NCI-H2227 (cell line): ENCODE data around the gene FFAR2.
"Not testable (repeated sequence)": the region's sequence is repeated elsewhere in the genome, so short reads cannot be mapped to it uniquely, and the experiment has no call there.

ENCODE experiments used
- DNase-seq: peaks from one replicate; lab custom pipeline; 2025; ENCODE audit not compliant: unreplicated experiment; lab: John Stamatoyannopoulos, UW

The FFAR2 gene

DNA sequence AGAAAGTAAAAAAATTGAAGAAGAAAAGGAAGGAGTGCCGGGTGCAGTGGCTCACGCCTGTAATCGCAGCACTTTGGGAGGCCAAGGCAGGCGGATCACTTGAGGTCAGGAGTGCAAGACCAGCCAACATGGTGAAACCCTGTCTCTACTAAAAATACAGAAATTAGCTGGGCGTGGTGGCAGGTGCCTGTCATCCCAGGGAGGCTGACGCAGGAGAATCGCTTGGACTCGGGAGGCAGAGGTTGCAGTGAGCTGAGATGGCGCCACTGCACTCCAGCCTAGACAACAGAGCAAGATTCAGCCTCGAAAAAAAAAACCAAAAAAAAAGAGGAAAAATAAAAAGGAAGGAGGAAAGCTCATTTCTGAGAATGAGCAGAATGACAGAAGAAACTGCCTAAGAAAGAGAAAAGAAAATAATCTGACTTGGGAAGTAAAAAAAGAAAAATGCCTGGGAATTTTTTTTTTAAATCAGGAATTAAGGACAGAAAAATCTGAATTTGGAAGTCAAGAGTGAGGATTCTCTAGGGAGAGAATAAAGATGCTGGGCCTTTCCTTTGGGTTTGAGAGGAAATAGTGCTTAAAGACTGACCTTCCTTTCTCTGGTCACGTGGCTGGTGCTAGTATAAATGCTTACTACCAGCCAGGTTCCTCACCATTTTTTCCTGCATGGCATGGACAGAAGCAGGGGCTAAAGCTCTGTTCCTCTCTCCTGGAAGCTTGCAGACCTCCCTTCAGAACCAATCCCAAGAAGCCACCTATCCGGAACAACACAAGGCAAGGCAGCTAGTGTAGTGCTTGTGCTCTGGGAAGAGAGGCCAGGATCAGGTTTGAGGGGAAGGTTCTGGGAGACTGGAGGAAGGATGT is at the start of gene FFAR2:
FFAR2 (plus strand) TSS at position 652 of the 864 bp plus-strand sequence. CDS start 1,458 bp downstream, outside the sequence.
- no peak for DNase-seq

DNA sequence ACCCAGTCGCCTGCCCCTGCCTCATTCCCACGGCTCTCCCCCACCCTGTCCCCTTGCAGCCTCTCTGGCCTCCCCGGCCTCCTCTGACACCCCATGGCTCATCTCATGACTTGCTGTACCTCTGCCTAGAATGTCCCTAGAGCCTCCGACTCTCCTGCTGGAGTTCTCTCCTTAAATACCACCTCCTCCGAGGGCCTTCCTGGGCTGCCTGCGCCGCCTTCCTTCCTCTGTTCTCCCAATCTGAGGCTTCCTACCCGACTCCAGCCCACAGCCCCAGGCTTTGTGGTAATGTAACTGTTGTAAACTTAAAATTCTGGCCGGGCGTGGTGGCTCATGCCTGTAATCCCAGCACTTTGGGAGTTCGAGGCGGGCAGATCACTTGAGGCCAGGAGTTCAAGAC is 49.5 kb upstream of the FFAR2 start:
- DNase-seq, result no peak

DNA sequence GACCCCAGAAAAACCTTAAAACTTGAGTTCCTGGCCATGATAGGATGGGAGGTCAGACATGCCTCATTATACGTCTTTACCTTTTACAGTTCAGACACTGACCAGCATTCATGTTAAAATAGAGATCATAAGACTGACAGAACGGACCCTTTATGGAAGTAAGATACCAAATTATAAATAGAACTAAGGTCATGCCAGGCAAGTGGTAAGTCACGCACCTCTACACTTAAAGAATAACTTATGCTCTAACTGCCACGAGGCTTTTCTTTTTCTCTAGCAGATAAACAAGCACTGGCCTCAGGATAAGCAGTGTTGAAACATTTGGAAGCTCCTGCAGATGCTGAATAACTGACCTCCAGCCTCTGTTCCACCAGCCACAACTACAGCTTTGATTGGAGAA is 48.8 kb upstream of the FFAR2 start:
- no peak for DNase-seq

DNA sequence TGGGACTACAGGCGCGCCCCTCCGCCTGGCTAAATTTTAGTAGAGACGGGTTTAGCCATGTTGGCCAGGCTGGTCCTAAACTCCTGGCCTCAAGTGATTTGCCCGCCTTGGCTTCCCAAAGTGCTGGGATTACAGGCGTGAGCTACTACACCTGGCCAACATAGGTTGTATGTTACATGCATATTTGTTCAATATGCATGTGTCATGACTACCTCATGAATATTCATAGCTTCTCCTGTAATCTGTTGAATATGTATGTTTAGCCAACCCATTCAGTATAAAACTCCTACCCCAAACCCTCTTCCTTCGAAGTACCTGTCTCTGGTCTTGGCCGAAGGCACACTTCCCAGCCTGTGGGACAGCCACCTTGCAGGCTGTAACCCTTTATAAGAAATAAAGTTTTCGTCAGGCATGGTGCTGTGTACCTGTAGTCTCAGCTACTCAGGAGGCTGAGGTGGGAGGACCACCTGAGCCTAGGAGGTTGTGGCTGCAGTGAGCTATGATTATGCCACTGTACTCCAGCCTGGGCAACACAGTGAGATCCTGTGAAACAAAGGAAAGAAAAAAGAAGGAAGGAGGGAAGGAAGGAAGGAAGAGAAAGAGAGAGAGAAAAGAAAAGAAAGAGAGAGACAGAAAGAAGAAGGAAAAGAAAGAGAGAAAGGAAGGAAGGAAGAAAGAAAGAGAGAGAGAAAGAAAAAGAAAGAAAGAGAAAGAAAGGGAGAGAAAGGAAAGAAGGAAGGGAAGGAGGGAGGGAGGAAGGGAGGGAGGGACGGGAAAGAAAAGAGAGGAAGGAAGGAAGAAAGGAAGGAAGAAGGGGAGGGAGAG is 47.9 kb upstream of the FFAR2 start:
- no peak for DNase-seq

DNA sequence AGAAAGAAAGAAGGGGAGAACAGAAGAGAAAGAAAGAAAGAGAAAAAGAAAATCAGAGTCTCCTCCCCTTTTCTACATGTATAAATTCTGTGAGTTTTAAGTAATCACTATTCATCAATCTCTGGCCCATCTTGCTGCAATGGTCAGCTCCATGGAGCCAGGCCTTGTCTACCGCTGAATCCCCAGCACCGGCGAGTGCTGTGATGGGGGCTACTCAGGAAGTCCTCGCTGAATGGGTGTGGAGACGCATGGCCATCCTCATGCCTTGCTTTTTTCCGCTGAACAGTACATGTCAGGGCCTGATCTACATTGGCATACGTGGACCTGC is 47.3 kb upstream of the FFAR2 start:
- no peak for DNase-seq

DNA sequence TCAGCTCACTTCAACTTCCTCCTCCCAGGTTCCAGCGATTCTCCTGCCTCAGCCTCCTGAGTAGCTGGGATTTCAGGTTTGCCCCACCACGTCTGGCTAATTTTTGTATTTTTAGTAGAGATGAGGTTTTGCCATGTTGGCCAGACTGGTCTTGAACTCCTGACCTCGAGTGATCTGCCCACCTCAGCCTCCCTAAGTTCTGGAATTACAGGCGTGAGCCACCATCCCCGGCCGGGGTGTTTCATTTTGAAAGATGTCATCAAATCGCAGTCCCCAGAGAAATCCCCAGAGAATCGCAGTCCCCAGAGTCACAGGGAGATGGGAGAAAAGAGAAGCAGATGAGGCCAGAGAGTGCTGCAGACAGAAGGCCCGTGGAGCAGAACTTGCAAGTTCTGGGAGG is 46.6 kb upstream of the FFAR2 start:
- not testable (repeated sequence) for DNase-seq

DNA sequence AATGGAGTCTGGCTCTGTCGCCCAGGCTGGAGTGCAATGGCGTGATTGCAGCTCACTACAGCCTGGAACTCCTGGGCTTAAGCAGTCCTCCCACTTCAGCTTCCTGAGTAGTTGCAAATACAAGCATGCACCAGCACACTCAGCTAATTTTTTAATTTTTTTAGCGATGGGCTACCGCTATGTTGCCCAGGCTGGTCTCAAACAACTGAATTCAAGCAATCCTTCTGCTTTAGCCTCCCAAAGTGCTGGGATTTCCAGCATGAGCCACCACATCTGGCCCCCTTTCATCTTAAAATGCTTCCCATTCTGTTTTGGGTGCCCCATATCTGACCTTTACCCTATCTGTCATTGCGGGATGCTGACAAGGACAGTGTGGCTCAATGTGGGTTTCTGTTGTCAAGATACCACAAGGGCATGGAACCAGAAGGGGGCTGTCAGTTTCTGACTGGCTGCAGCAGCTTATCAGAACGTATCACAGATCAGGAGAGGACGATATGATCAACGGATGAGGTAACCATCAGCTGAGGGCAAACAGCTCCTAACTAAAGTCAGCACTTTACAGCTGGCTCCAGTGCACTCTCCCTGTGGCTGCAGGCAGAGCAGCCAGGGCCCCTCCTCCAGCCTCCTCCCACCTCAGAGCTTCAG is 44.8 kb upstream of the FFAR2 start:
- no peak for DNase-seq

DNA sequence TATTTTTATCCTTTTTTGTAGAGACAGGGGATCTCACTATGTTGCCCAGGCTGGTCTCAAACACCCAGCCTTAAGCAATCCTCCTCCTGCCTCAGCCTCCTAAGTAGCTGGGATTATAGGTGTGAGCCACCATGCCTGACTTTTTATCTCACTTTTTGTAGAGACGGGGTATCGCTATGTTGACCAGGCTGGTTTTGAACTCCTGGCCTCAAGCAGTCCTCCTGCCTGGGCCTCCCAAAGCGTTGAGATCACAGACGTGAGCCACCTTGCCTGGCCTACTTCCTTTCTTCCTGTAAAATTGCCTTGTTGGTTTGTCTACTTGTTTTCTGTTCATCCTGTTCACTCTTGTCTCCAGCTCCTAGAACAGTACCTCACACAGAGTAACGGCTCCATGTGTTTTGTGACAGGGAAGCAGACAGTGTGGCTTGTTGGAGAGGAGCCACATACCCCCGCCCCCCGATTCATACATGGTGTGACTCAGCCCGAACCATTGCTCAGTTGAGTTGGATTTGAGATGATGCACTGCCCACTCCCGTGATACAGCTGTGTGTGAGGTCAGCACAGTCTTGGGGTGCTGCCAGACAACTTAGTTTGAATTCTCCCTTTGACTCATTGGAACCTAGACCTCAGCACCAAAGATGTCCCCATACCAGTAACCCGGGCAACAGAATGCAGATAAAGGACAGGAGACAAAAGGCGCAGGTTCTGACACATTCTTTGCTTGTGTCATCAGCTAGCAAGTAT is 43.0 kb upstream of the FFAR2 start:
- DNase-seq, result no peak

DNA sequence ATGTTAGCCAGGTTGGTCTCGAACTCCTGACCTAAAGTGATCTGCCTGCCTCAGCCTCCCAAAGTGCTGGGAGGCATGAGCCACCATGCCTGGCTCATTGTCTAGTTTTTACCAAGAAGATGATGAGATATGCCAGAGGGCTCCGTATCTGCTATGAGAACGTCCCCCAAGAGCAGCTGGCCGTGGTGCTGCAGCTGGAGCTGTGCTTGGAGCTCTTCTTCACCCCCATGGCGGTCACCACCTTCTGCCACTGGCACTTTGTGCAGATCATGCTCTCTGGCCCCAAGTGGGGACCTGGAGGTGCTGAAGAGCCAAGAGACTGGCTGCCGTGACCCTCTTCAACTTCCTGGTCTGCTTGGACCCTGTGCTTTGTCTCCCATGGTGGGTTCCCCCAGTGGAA is 40.4 kb upstream of the FFAR2 start:
- DNase-seq, result no peak

DNA sequence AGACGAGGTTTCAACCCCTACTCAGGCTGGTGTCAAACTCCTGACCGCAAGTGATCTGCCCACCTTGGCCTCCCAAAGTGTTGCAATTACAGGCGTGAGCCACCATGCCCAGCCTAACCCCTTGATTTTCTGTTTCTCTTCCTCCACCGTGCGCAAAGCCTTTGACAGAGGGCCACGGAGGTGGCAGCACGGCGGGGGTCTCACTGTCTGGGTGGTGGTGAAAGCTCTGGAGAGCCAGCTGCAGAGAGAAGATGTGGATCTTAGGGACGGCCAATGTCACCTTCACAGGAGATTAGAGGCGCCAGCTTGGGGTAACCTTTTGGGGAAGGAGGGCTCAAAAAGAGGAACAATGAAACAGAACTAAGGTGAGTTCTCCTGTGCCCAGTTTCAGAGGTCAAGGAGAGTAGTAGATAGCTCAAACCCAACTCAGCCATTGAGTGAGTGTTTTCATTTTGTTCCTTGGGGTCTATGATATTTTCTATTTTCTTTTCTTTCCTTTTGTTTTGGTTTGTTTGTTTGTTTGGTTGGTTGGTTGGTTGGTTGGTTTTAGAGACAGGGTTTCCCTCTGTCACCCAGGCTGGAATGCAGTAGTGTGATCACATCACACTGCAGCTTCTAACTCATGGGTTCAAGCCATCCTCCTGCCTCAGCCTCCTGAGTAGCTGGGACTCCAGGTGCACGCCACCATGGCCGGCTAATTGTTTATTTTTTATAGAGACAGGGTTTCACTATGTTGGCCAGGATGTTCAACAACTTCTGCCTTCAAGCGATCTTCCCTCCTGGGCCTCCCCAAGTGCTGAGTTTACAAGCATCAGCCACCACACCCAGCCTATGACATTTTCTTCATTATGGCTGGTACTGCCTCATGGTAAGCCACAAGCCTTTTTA is 39.5 kb upstream of the FFAR2 start:
- DNase-seq, result no peak

DNA sequence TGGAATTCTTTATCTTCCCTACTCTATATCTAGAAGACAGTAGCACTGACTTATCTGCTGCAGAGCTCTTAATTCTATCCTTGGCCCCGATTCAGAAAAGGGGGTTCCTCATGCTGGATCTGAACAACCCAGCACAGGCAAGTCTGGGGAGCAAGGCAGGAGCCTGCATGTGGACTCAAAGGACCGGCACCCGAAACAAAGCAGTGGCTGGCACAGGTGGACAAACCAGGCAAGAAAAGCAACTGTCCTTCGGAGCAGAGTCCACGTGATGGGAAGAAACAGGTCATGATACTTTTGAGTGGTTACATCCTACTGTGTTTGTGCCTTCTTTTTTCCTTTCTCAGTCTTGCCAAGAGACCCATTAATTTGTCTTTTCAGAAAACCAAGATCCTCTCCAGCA is 38.9 kb upstream of the FFAR2 start:
- DNase-seq, result no peak

DNA sequence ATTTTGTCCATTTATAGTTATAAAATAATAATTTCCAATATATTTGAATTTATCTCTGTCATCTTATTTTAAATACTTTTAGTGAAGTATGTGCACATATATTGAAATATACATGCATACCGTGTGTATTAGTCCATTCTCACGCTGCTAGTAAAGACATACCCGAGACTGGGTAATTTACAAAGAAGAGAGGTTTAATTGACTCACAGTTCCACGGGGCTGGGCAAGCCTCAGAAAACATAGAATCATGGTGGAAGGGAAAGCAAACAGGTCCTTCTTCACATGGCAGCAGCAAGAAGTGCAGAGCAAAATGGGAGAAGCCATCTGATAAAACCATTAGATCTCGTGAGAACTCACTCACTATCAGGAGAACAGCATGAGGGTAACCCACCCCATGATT is 37.6 kb upstream of the FFAR2 start:
- DNase-seq, result no peak

DNA sequence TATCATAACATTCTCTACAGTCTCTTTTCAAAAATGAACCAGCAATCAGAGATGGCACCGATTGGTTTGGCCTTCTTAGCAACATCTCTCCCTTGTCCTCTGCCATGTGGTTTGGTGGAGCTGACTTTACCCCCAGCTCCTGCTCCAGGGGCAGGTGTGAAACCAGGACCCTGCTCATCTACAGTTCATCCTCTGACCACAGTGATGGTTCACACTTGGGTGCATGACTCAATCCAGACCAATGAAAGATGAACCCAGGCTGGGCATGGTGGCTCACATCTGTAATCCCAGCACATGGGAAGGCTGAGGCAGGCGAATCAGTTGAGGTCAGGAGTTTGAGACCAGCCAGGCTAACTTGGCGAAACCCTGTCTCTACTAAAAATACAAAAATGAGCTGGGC is 33.6 kb upstream of the FFAR2 start:
- DNase-seq, result no peak

DNA sequence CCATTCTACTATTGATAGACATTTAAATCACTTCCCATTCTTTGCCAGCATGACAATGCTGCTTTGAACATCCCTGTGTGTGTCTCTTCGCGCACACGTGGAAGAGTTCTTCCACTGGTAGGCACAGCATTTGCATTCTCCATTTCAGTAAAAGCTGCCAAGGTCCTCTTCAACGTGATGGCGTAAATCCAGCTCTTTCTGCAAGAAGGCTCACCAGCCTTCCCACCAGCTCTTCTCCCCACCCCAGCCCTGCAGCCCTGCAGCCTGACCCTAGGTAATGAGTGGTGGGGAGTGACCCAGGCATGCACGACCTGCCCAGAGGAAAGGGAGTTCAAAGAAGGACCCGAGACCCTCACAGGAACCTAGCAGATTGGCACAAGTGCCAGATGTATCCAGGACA is 31.7 kb upstream of the FFAR2 start:
- DNase-seq, result no peak

DNA sequence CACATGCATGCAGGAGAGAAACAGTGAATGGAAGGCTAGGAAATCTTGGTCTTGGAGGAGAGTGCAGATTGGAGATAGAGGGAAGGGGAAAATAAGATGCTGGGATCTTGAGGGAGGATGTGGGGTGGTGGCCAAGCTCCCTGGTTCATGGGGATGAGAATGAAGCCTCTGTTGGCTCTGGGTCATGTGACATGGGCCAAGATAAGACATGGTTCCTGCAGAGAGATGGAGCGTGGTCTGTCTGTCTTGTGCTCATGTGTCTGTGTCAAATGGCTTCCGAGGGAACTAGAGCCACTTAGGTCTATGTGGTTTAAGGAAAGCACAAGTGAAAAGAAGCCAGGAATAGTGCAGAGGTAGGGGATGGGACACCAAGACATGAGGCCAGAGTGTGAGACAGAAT is 30.8 kb upstream of the FFAR2 start:
- no peak for DNase-seq

DNA sequence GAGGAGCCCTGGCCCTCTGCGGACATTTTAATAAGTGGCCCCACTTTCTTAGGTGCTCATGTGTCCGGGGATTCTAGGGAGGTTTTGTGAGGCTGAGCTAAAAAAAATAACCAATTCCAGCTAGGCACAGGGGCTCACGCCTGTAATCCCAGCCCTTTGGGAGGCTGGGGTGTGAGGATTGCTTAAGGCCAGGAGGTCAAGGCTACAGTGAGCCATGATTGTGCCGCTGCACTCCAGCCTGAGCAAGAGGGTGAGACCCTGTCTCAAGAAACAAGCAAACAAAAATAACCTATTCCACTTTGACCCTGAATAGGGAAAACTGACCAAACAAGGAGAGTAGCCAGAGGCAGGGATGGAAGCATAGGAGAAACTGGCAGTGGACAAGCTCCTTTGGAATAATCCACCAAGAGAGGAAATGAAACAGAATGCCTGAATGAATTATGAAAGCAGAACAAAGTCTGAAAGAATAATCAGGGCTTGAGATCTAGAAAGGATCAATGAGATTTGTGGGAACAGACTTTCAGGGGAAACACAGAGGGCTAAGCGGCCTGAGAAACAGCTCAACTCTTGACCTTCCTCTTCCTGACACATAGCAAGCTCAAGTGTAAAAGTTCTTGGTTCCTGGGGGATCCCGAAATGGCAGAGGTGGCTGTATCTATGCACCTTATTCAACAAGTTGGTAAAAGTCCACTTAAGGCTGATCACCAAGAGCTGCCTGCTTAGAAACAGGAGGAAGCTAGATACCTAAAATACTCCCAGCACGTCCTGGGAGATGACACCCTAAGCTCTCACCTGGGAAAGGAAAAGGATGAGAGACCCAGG is 30.1 kb upstream of the FFAR2 start:
- no peak for DNase-seq

DNA sequence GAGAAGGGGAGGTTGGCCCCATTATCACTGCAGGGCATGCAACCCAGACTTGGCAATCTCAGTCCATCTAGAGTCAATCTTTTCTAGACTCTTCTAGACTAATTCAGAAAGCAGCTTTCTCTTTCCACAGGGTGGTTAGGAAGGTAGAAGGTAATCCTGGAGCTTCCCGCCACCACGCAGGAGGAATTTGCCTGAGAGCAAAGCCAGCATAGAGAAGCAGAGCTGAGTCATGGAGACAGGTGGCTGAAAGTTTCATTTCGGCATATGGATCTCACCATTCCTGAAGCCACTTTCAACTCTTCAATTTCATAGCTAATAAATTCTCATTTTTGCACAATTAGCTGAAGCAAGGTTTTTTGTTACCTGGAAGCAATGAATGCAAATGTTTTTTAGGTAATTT is 29.0 kb upstream of the FFAR2 start:
- no peak for DNase-seq

DNA sequence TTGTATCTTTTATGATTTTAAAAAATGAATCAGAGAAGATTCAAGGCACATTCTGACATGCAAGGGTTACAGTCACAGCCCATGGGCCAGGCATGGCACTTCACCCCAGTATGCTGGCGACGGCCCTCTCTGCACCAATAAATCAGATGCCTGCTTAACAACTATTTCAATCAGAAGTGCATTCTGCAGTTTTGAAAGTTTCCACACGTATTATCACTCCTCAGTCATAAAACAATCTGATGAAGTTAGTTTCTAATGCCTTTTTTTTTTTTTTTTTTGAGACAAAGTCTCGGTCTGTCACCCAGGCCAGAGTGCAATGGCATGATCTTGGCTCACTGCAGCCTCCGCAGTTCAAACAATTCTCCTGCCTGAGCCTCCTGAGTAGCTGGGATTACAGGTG is 28.3 kb upstream of the FFAR2 start:
- DNase-seq, result no peak

DNA sequence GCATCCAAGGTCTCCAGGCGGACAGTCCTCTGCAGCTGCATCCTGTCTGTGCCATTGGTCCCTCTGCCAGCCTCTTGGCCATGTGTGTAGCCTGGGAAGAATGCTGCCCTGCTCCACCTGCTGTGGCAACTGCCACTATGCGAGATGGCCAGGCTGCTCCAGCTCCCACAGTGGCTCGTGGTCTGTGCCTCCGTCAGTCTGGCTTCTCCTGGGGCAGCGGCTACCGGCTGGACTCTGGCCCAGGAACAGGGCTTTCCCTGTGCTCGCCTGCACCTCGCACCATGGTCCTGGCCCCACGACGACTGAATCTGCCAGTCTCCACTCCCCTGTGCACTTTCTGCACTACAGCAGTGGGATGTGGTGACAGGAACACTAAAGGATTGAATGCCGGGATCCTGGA is 26.7 kb upstream of the FFAR2 start:
- no peak for DNase-seq
